ENCODE data around the gene FRS2.

DNA sequence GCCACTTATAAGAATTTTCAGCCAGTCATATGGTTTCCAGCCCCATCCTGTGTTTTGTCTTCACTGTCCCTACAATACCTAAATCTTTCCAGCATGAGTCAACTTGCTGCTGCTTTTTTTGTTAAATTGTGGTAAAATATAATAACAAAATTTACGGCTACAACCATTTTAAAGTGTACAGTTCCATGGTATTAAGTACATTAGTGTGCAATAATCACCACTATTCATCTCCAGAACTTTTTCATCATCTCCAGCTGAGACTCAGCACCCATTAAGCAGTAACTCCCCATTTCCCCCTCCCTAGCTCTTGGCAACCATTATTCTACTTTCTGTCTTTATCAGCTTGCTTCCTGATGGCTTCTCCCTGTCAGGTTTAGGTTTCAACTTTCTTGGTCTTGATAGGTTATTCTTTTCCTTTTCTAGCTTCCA, 39.1 kb downstream of the FRS2 start:
- TF ChIP-seq, protein P1, sequence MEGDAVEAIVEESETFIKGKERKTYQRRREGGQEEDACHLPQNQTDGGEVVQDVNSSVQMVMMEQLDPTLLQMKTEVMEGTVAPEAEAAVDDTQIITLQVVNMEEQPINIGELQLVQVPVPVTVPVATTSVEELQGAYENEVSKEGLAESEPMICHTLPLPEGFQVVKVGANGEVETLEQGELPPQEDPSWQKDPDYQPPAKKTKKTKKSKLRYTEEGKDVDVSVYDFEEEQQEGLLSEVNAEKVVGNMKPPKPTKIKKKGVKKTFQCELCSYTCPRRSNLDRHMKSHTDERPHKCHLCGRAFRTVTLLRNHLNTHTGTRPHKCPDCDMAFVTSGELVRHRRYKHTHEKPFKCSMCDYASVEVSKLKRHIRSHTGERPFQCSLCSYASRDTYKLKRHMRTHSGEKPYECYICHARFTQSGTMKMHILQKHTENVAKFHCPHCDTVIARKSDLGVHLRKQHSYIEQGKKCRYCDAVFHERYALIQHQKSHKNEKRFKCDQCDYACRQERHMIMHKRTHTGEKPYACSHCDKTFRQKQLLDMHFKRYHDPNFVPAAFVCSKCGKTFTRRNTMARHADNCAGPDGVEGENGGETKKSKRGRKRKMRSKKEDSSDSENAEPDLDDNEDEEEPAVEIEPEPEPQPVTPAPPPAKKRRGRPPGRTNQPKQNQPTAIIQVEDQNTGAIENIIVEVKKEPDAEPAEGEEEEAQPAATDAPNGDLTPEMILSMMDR (IDR thresholded peaks at IDR 0.05), result no peak
- no peak for TF ChIP-seq POLR2A (IDR thresholded peaks at IDR 0.05)
